HepG2 (cell line): ENCODE results near the gene MZF1. TPM values are rescaled to one million over a fixed set of nuclear protein-coding genes. Genes with fewer than 3 reads are reported as not detected.

ENCODE experiments used
- CAMTA2 ChIP-seq: sonication (generic); formaldehyde crosslinking; IDR thresholded peaks from 2 replicates; pipeline ENCODE4 v1.4.0; 2020; ENCODE audit warnings: mild to moderate bottlenecking, missing genetic modification reagents, borderline replicate concordance
- CEBPB ChIP-seq: IDR thresholded peaks from 2 replicates; pipeline ENCODE4 v1.6.1; 2011; ENCODE audit warnings: low read depth, low read length, improper control_type of control experiment, borderline replicate concordance
- DR1 ChIP-seq: sonication (generic); formaldehyde crosslinking; IDR thresholded peaks from 2 replicates; pipeline ENCODE4 v1.8.0; 2021; ENCODE audit warnings: mild to moderate bottlenecking, missing genetic modification reagents, inconsistent platforms
- MAZ ChIP-seq, 2 experiments: sonication (generic) in 1 of 2; formaldehyde crosslinking in 1 of 2; IDR thresholded peaks; 2 replicates each; pipeline versions ENCODE4 v1.5.0 to v1.6.1; 2012 to 2020; ENCODE audit warnings: low read depth in 2 of 2, mild to moderate bottlenecking in 2 of 2, borderline replicate concordance in 1 of 2, improper control_type of control experiment in 1 of 2, low read length in 1 of 2, missing genetic modification reagents in 1 of 2, moderate library complexity in 1 of 2
- YEATS2 ChIP-seq: sonication (generic); formaldehyde crosslinking; IDR thresholded peaks from 2 replicates; pipeline ENCODE4 v1.4.0; 2020; ENCODE audit warnings: missing genetic modification reagents, borderline replicate concordance
- ZMAT3 ChIP-seq: sonication (generic); formaldehyde crosslinking; conservative IDR thresholded peaks from 2 replicates; pipeline ENCODE4 v1.7.0; 2021; ENCODE audit warnings: missing genetic modification reagents
- ZNF136 ChIP-seq: sonication (generic); formaldehyde crosslinking; IDR thresholded peaks from 2 replicates; pipeline ENCODE4 v1.8.1; 2022; ENCODE audit warnings: low read depth, mild to moderate bottlenecking, moderate library complexity, missing genetic modification reagents
- ZNF335 ChIP-seq: sonication (generic); formaldehyde crosslinking; IDR thresholded peaks from 2 replicates; pipeline ENCODE4 v1.4.0; 2020; ENCODE audit warnings: missing genetic modification reagents
- ZNF556 ChIP-seq: sonication (generic); formaldehyde crosslinking; IDR thresholded peaks from 2 replicates; pipeline ENCODE4 v1.4.0; 2020; ENCODE audit warnings: mild to moderate bottlenecking, missing genetic modification reagents, borderline replicate concordance
- ZNF564 ChIP-seq: sonication (generic); formaldehyde crosslinking; IDR thresholded peaks from 2 replicates; pipeline ENCODE4 v1.8.1; 2023; ENCODE audit warnings: mild to moderate bottlenecking, missing genetic modification reagents
- ZNF737 ChIP-seq: sonication (generic); formaldehyde crosslinking; IDR thresholded peaks from 2 replicates; pipeline ENCODE4 v1.5.0; 2020; ENCODE audit warnings: missing genetic modification reagents, mild to moderate bottlenecking, borderline replicate concordance
- ZNF749 ChIP-seq: sonication (generic); formaldehyde crosslinking; IDR thresholded peaks from 2 replicates; pipeline ENCODE4 v1.8.0; 2022; ENCODE audit warnings: mild to moderate bottlenecking, missing genetic modification reagents, moderate library complexity, borderline replicate concordance
- polyA plus RNA-seq, 8 experiments: library from polyadenylated mRNA; depleted of rRNA in 3 of 8; stranded (reverse) in 7 of 8; unstranded in 1 of 8; fragments of >200 nt; fragmentation: Illumina TruSeq in 4 of 8; extraction: Trizol in 4 of 8; gene quantifications; 2 replicates each; pipeline versions ENCODE4 v1.2.1 to v1.2.3, GENCODE V29; 2011 to 2016; ENCODE audit warnings: low read depth in 4 of 8, missing spikeins in 1 of 8, mixed read lengths in 1 of 8; ENCODE audit not compliant: insufficient read depth in 1 of 8
- total RNA-seq, 5 experiments: library from RNA; depleted of rRNA; stranded (reverse); fragments of >200 nt; fragmentation: Illumina TruSeq; extraction: Trizol; gene quantifications; 2 replicates each; pipeline ENCODE4 v1.2.3, GENCODE V29; 2016; ENCODE audit warnings: low read depth in 1 of 5
- TF ChIP-seq, protein P1 (sequence below): sonication (generic); formaldehyde crosslinking; IDR thresholded peaks from 2 replicates; pipeline ENCODE4 v1.4.0; 2020; ENCODE audit warnings: missing genetic modification reagents, borderline replicate concordance
- TF ChIP-seq, protein P2 (sequence below): sonication (generic); formaldehyde crosslinking; IDR thresholded peaks from 2 replicates; pipeline ENCODE4 v1.9.0; 2021; ENCODE audit warnings: missing genetic modification reagents, borderline replicate concordance
- TF ChIP-seq, protein P3 (sequence below): sonication (generic); formaldehyde crosslinking; IDR thresholded peaks from 2 replicates; pipeline ENCODE4 v1.4.0; 2020; ENCODE audit warnings: missing genetic modification reagents

Gene MZF1
- total and polyA plus RNA-seq, 2 of the 13 experiments (the other 11 are each of a cell fraction or from before 2014, with no cell fraction given): 3.1 to 8.1 TPM

DNA sequence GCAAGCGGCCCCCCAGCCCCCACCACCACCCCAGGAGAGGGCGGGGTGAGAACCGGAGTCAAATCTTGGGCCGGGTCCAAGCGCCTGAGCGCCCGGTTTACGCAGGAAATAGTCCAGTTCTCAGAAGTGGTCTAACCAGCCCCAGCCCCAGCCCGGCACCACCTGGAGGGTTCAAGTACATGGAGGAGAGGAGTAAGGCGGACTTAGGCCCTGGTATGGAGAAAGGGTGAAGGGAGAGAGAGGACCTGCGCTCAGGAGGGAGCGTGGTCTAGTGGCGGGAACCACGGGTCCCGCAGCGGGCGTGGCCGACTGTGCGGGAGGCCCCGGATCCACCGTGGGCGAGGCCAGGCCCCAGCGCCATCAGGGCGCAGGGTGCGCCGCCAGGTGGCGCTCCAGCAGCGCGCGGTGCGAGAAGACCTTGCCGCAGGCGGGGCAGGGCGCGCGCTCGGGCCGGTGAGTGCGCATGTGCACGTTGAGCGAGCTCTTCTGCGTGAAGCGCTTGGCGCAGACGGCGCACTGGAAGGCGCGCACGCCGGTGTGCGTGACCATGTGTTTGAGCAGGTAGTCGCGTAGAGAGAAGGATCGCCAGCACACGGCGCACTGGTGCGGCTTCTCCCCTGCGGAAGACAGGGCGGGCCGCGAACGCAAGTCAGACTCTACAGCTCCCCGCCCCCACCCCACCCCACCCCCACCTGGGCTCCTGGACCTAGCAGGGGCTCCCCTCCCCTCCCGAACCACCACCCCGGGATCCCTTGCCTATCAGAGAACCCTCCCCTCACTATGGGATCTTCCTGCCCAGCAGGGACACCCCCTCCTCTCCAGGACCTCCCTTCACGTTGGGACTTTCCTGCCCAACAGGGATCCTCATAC is 59.2 kb downstream of the MZF1 start (continued):
- TF ChIP-seq ZNF564 (CRISPR knock-in tag): peak; percentile 74
- TF ChIP-seq YEATS2 (CRISPR knock-in tag): peak; percentile 74
- TF ChIP-seq, protein P1, sequence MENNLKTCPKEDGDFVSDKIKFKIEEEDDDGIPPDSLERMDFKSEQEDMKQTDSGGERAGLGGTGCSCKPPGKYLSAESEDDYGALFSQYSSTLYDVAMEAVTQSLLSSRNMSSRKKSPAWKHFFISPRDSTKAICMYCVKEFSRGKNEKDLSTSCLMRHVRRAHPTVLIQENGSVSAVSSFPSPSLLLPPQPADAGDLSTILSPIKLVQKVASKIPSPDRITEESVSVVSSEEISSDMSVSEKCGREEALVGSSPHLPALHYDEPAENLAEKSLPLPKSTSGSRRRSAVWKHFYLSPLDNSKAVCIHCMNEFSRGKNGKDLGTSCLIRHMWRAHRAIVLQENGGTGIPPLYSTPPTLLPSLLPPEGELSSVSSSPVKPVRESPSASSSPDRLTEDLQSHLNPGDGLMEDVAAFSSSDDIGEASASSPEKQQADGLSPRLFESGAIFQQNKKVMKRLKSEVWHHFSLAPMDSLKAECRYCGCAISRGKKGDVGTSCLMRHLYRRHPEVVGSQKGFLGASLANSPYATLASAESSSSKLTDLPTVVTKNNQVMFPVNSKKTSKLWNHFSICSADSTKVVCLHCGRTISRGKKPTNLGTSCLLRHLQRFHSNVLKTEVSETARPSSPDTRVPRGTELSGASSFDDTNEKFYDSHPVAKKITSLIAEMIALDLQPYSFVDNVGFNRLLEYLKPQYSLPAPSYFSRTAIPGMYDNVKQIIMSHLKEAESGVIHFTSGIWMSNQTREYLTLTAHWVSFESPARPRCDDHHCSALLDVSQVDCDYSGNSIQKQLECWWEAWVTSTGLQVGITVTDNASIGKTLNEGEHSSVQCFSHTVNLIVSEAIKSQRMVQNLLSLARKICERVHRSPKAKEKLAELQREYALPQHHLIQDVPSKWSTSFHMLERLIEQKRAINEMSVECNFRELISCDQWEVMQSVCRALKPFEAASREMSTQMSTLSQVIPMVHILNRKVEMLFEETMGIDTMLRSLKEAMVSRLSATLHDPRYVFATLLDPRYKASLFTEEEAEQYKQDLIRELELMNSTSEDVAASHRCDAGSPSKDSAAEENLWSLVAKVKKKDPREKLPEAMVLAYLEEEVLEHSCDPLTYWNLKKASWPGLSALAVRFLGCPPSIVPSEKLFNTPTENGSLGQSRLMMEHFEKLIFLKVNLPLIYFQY: peak; percentile 58; the same call in 1 of the 2 replicates
- TF ChIP-seq ZNF136 (CRISPR knock-in tag): no peak
- TF ChIP-seq, protein P2, sequence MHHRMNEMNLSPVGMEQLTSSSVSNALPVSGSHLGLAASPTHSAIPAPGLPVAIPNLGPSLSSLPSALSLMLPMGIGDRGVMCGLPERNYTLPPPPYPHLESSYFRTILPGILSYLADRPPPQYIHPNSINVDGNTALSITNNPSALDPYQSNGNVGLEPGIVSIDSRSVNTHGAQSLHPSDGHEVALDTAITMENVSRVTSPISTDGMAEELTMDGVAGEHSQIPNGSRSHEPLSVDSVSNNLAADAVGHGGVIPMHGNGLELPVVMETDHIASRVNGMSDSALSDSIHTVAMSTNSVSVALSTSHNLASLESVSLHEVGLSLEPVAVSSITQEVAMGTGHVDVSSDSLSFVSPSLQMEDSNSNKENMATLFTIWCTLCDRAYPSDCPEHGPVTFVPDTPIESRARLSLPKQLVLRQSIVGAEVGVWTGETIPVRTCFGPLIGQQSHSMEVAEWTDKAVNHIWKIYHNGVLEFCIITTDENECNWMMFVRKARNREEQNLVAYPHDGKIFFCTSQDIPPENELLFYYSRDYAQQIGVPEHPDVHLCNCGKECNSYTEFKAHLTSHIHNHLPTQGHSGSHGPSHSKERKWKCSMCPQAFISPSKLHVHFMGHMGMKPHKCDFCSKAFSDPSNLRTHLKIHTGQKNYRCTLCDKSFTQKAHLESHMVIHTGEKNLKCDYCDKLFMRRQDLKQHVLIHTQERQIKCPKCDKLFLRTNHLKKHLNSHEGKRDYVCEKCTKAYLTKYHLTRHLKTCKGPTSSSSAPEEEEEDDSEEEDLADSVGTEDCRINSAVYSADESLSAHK (CRISPR knock-in tag): no peak
- TF ChIP-seq ZNF556 (CRISPR knock-in tag): peak; percentile 91; the same call in 1 of the 2 replicates
- no peak for TF ChIP-seq CEBPB
- peak; percentile 29; the same call in 1 of the 2 replicates for TF ChIP-seq DR1 (CRISPR knock-in tag)
- 0 out of 2 replicates have a peak, but pooled peaks have one; percentile 29 for TF ChIP-seq ZNF335 (CRISPR knock-in tag)
- TF ChIP-seq ZMAT3 (CRISPR knock-in tag): no peak
- TF ChIP-seq ZNF749: peak; percentile 87
- no peak for TF ChIP-seq ZNF737 (CRISPR knock-in tag)
- TF ChIP-seq, protein P3, sequence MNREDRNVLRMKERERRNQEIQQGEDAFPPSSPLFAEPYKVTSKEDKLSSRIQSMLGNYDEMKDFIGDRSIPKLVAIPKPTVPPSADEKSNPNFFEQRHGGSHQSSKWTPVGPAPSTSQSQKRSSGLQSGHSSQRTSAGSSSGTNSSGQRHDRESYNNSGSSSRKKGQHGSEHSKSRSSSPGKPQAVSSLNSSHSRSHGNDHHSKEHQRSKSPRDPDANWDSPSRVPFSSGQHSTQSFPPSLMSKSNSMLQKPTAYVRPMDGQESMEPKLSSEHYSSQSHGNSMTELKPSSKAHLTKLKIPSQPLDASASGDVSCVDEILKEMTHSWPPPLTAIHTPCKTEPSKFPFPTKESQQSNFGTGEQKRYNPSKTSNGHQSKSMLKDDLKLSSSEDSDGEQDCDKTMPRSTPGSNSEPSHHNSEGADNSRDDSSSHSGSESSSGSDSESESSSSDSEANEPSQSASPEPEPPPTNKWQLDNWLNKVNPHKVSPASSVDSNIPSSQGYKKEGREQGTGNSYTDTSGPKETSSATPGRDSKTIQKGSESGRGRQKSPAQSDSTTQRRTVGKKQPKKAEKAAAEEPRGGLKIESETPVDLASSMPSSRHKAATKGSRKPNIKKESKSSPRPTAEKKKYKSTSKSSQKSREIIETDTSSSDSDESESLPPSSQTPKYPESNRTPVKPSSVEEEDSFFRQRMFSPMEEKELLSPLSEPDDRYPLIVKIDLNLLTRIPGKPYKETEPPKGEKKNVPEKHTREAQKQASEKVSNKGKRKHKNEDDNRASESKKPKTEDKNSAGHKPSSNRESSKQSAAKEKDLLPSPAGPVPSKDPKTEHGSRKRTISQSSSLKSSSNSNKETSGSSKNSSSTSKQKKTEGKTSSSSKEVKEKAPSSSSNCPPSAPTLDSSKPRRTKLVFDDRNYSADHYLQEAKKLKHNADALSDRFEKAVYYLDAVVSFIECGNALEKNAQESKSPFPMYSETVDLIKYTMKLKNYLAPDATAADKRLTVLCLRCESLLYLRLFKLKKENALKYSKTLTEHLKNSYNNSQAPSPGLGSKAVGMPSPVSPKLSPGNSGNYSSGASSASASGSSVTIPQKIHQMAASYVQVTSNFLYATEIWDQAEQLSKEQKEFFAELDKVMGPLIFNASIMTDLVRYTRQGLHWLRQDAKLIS (CRISPR knock-in tag): no peak
- TF ChIP-seq MAZ (IDR thresholded peaks at IDR 0.05; ENCODE audit: borderline replicate concordance, low read depth, low read length): 0 out of 2 replicates have a peak, but pooled peaks have one; percentile 30
- peak; percentile 91 for TF ChIP-seq MAZ (CRISPR knock-in tag; IDR thresholded peaks at IDR 0.05; ENCODE audit: low read depth)
- 0 out of 2 replicates have a peak, but pooled peaks have one; percentile 27 for TF ChIP-seq CAMTA2 (CRISPR knock-in tag)
